ENCODE results near the gene FAM227A.
"Not testable (repeated sequence)": the region's sequence is repeated elsewhere in the genome, so short reads cannot be mapped to it uniquely, and the experiment has no call there.

FAM227A gene

GRCh38 chr22:38657045-38657909, 1.1 kb upstream of the FAM227A start:
- DNase-seq (ENCODE audit: low read depth), result no peak

GRCh38 chr22:38655519-38656255, 505 bp downstream of the FAM227A start:
- no peak for DNase-seq (ENCODE audit: low read depth)

GRCh38 chr22:38653741-38654140, 2.5 kb downstream of the FAM227A start:
- DNase-seq (ENCODE audit: low read depth), result no peak

- no peak for DNase-seq (ENCODE audit: low read depth)
These were observed 3.3 kb downstream of the FAM227A start for GRCh38 chr22:38652859-38653258.

- DNase-seq (ENCODE audit: low read depth), result no peak
These were observed 6.2 kb downstream of the FAM227A start for GRCh38 chr22:38649841-38650522.

- DNase-seq (ENCODE audit: low read depth), result no peak
These were observed 10.8 kb downstream of the FAM227A start for GRCh38 chr22:38645430-38645829.

GRCh38 chr22:38644245-38644644, 11.9 kb downstream of the FAM227A start:
- DNase-seq (ENCODE audit: low read depth), result not testable (repeated sequence)

GRCh38 chr22:38641476-38642040, 14.6 kb downstream of the FAM227A start:
- DNase-seq (ENCODE audit: low read depth), result no peak

GRCh38 chr22:38638728-38639127, 17.5 kb downstream of the FAM227A start:
- DNase-seq (ENCODE audit: low read depth), result no peak

- no peak for DNase-seq (ENCODE audit: low read depth)
These were observed 18.0 kb downstream of the FAM227A start for GRCh38 chr22:38638216-38638615.

GRCh38 chr22:38632528-38632927, 23.7 kb downstream of the FAM227A start:
- no peak for DNase-seq (ENCODE audit: low read depth)

- DNase-seq (ENCODE audit: low read depth), result no peak
These were observed 24.5 kb downstream of the FAM227A start for GRCh38 chr22:38631724-38632123.

GRCh38 chr22:38629108-38629507, 27.1 kb downstream of the FAM227A start:
- no peak for DNase-seq (ENCODE audit: low read depth)

GRCh38 chr22:38628444-38628843, 27.7 kb downstream of the FAM227A start:
- no peak for DNase-seq (ENCODE audit: low read depth)

- DNase-seq (ENCODE audit: low read depth), result no peak
These were observed 32.8 kb downstream of the FAM227A start for GRCh38 chr22:38623351-38623750.

GRCh38 chr22:38618682-38619081, 37.5 kb downstream of the FAM227A start:
- DNase-seq (ENCODE audit: low read depth), result no peak

GRCh38 chr22:38618258-38618657, 37.9 kb downstream of the FAM227A start:
- DNase-seq (ENCODE audit: low read depth), result no peak

GRCh38 chr22:38615064-38615405, 41.2 kb downstream of the FAM227A start:
- DNase-seq (ENCODE audit: low read depth), result not testable (repeated sequence)

GRCh38 chr22:38614332-38615063, 41.7 kb downstream of the FAM227A start:
- no peak for DNase-seq (ENCODE audit: low read depth)

- no peak for DNase-seq (ENCODE audit: low read depth)
These were observed 42.6 kb downstream of the FAM227A start for GRCh38 chr22:38613588-38613987.

- DNase-seq (ENCODE audit: low read depth), result no peak
These were observed 43.8 kb downstream of the FAM227A start for GRCh38 chr22:38612217-38613006.
